ENCODE measurements around the gene GALNT18. TPM values are rescaled to one million over a fixed set of nuclear protein-coding genes. Genes with fewer than 3 reads are reported as not detected.

GALNT18 gene
- total RNA-seq, 2 donors from 2014 or later, result 29.4 to 105 TPM

GRCh38 chr11:11313902-11314692 lies 307.7 kb downstream of the GALNT18 start:
- no peak for DNase-seq (ENCODE audit: low spot score)
- intact Hi-C loops (cut with DNase I), result no loop called here
- Histone ChIP-seq H3K36me3 (no peaks in the 10 kb centered on the region), H3K4me3 (no peak overlapping the region), H3K9me3 (no peaks in the 10 kb centered on the region), H3K27ac (no peak overlapping the region), H3K4me1 (replicated peaks) (no peaks in the 10 kb centered on the region), H3K27me3 (replicated peaks; ENCODE audit: insufficient read depth) (no peaks in the 10 kb centered on the region)
- TF ChIP-seq CTCF (IDR thresholded peaks at IDR 0.05) (no peak), POLR2A (IDR thresholded peaks at IDR 0.05) (no peak), POLR2AphosphoS5 (IDR thresholded peaks at IDR 0.05) (no peak)
- WGBS, result 65% methylated on average over 6 of the region's 6 CpGs

- no peak for TF ChIP-seq POLR2A (IDR thresholded peaks at IDR 0.05)
- TF ChIP-seq POLR2AphosphoS5 (IDR thresholded peaks at IDR 0.05), result no peak
- no peak for TF ChIP-seq CTCF (IDR thresholded peaks at IDR 0.05)
- DNase-seq (ENCODE audit: low spot score), result no peak
- H3K4me1 ChIP-seq (replicated peaks), result no peaks in the 10 kb centered on the region
- no peaks in the 10 kb centered on the region for H3K9me3 ChIP-seq
- H3K4me3 ChIP-seq, result no peak overlapping the region
- WGBS, result 60% methylated on average over 1 of the region's 1 CpG
- no peak overlapping the region for H3K27ac ChIP-seq
- intact Hi-C loops (cut with DNase I), result no loop called here
- no peaks in the 10 kb centered on the region for H3K27me3 ChIP-seq (replicated peaks; ENCODE audit: insufficient read depth)
- H3K36me3 ChIP-seq, result no peaks in the 10 kb centered on the region
These were observed 308.4 kb downstream of the GALNT18 start for GRCh38 chr11:11313426-11313825.

- no peaks in the 10 kb centered on the region for H3K4me1 ChIP-seq (replicated peaks)
- no peak overlapping the region for H3K27ac ChIP-seq
- 100% methylated on average over 1 of the region's 1 CpG for WGBS
- H3K4me3 ChIP-seq, result no peak overlapping the region
- intact Hi-C loops (cut with DNase I), result no loop called here
- DNase-seq (ENCODE audit: low spot score), result no peak
- no peaks in the 10 kb centered on the region for H3K27me3 ChIP-seq (replicated peaks; ENCODE audit: insufficient read depth)
- TF ChIP-seq POLR2AphosphoS5 (IDR thresholded peaks at IDR 0.05), result no peak
- no peak for TF ChIP-seq CTCF (IDR thresholded peaks at IDR 0.05)
- TF ChIP-seq POLR2A (IDR thresholded peaks at IDR 0.05), result no peak
- H3K9me3 ChIP-seq, result no peaks in the 10 kb centered on the region
- no peaks in the 10 kb centered on the region for H3K36me3 ChIP-seq
These were observed 309.1 kb downstream of the GALNT18 start for GRCh38 chr11:11312738-11313137.

- Histone ChIP-seq H3K36me3 (no peaks in the 10 kb centered on the region), H3K27me3 (replicated peaks; ENCODE audit: insufficient read depth) (no peaks in the 10 kb centered on the region), H3K4me3 (no peak overlapping the region), H3K27ac (no peak overlapping the region), H3K9me3 (no peaks in the 10 kb centered on the region), H3K4me1 (replicated peaks) (no peaks in the 10 kb centered on the region)
- TF ChIP-seq CTCF (IDR thresholded peaks at IDR 0.05) (no peak), POLR2AphosphoS5 (IDR thresholded peaks at IDR 0.05) (no peak), POLR2A (IDR thresholded peaks at IDR 0.05) (no peak)
- no peak for DNase-seq (ENCODE audit: low spot score)
- intact Hi-C loops (cut with DNase I), result no loop called here
- WGBS, result 68% methylated on average over 3 of the region's 3 CpGs
These were observed 310.6 kb downstream of the GALNT18 start for GRCh38 chr11:11311169-11311568.

- H3K4me3 ChIP-seq, result no peak overlapping the region
- WGBS, result 95% methylated on average over 2 of the region's 2 CpGs
- intact Hi-C loops (cut with DNase I), result no loop called here
- no peak overlapping the region for H3K27ac ChIP-seq
- no peaks in the 10 kb centered on the region for H3K36me3 ChIP-seq
- no peak for DNase-seq (ENCODE audit: low spot score)
- H3K9me3 ChIP-seq, result no peaks in the 10 kb centered on the region
- H3K27me3 ChIP-seq (replicated peaks; ENCODE audit: insufficient read depth), result no peaks in the 10 kb centered on the region
- no peaks in the 10 kb centered on the region for H3K4me1 ChIP-seq (replicated peaks)
- TF ChIP-seq CTCF (IDR thresholded peaks at IDR 0.05), result no peak
- no peak for TF ChIP-seq POLR2A (IDR thresholded peaks at IDR 0.05)
- TF ChIP-seq POLR2AphosphoS5 (IDR thresholded peaks at IDR 0.05), result no peak
These were observed 311.9 kb downstream of the GALNT18 start for GRCh38 chr11:11309906-11310305.

All from prostate gland (tissue), 2 donors.